HuH-7 (cell line): ENCODE results near the gene FSTL3.
A peak's percentile ranks its signal among the peaks of the same experiment; 100 is the strongest.
"Not testable (repeated sequence)": the region's sequence is repeated elsewhere in the genome, so short reads cannot be mapped to it uniquely, and the experiment has no call there.

ENCODE experiments used
- DNase-seq: peaks from one replicate; pipeline ENCODE4 v3.0.0; 2011; ENCODE audit warnings: low spot score

Gene FSTL3

GRCh38 chr19:676339-677105 lies at the start of gene FSTL3:
TSS of gene FSTL3 (plus strand) at chr19:676392. CDS start at chr19:676424, 32 bp downstream.
- no peak for DNase-seq

- DNase-seq: not testable (repeated sequence)
Measured at GRCh38 chr19:626566-626965, 49.6 kb upstream of the FSTL3 start.

GRCh38 chr19:628168-628567 lies 48.0 kb upstream of the FSTL3 start:
- DNase-seq: peak; percentile 40

- not testable (repeated sequence) for DNase-seq
Measured at GRCh38 chr19:629515-629914, 46.7 kb upstream of the FSTL3 start.

GRCh38 chr19:629961-630714 lies 46.1 kb upstream of the FSTL3 start:
- DNase-seq: no peak

- DNase-seq: peak; percentile 71
Measured at GRCh38 chr19:632579-633067, 43.6 kb upstream of the FSTL3 start.

- DNase-seq: peak; percentile 100
Measured at GRCh38 chr19:633068-633785, 43.0 kb upstream of the FSTL3 start, which contains the start of gene POLRMT. TSS of gene POLRMT (minus strand) at chr19:633537. CDS start at chr19:633512, 25 bp downstream.

GRCh38 chr19:633786-634639 lies 42.2 kb upstream of the FSTL3 start:
- no peak for DNase-seq

- no peak for DNase-seq
Measured at GRCh38 chr19:634975-635652, 41.1 kb upstream of the FSTL3 start.

- DNase-seq: no peak
Measured at GRCh38 chr19:638906-639252, 37.3 kb upstream of the FSTL3 start.

GRCh38 chr19:639253-640160 lies 36.7 kb upstream of the FSTL3 start, which contains the start of gene FGF22:
TSS of gene FGF22 (plus strand) at chr19:639879. CDS start at chr19:639926, 47 bp downstream.
- peak; percentile 94 for DNase-seq

- no peak for DNase-seq
Measured at GRCh38 chr19:640161-640558, 36.0 kb upstream of the FSTL3 start.

GRCh38 chr19:640606-641189 lies 35.5 kb upstream of the FSTL3 start:
- no peak for DNase-seq

- DNase-seq: no peak
Measured at GRCh38 chr19:641702-642101, 34.5 kb upstream of the FSTL3 start.

GRCh38 chr19:642767-643727 lies 33.1 kb upstream of the FSTL3 start:
- DNase-seq: no peak

- no peak for DNase-seq
Measured at GRCh38 chr19:643736-644135, 32.5 kb upstream of the FSTL3 start.

- DNase-seq: no peak
Measured at GRCh38 chr19:644363-644762, 31.8 kb upstream of the FSTL3 start.

- no peak for DNase-seq
Measured at GRCh38 chr19:644789-645188, 31.4 kb upstream of the FSTL3 start.
